Activated T-cell treated with anti-CD3 and anti-CD28 coated beads for 48 hours (primary cell): ENCODE results near the gene OTOR.
A peak's percentile ranks its signal among the peaks of the same experiment; 100 is the strongest.

Experiments
- DNase-seq: peaks from one replicate; pipeline ENCODE4 v3.0.0-alpha.2; 2020; ENCODE audit warnings: low read depth

OTOR gene

GRCh38 chr20:16748308-16748900 lies at the start of gene OTOR:
TSS of gene OTOR (plus strand) at chr20:16748358. CDS start at chr20:16748402, 44 bp downstream.
- no peak for DNase-seq

- DNase-seq = no peak
These were observed 48.9 kb upstream of the OTOR start for GRCh38 chr20:16699293-16699692.

- no peak for DNase-seq
These were observed 46.9 kb upstream of the OTOR start for GRCh38 chr20:16701296-16701695.

- no peak for DNase-seq
These were observed 44.6 kb upstream of the OTOR start for GRCh38 chr20:16703570-16703969.

- DNase-seq = no peak
These were observed 40.5 kb upstream of the OTOR start for GRCh38 chr20:16707674-16708073.

GRCh38 chr20:16708602-16709001 lies 39.6 kb upstream of the OTOR start:
- no peak for DNase-seq

GRCh38 chr20:16709017-16709416 lies 39.1 kb upstream of the OTOR start:
- no peak for DNase-seq

GRCh38 chr20:16710781-16711180 lies 37.4 kb upstream of the OTOR start:
- DNase-seq = no peak

- no peak for DNase-seq
These were observed 36.4 kb upstream of the OTOR start for GRCh38 chr20:16711661-16712258.

- DNase-seq = no peak
These were observed 35.6 kb upstream of the OTOR start for GRCh38 chr20:16712511-16712947.

- no peak for DNase-seq
These were observed 35.1 kb upstream of the OTOR start for GRCh38 chr20:16713066-16713465.

GRCh38 chr20:16714242-16714641 lies 33.9 kb upstream of the OTOR start:
- no peak for DNase-seq

GRCh38 chr20:16714751-16715150 lies 33.4 kb upstream of the OTOR start:
- DNase-seq = no peak

- DNase-seq = no peak
These were observed 28.7 kb upstream of the OTOR start for GRCh38 chr20:16719421-16719820.

GRCh38 chr20:16729080-16729479 lies 19.1 kb upstream of the OTOR start:
- DNase-seq = no peak

GRCh38 chr20:16729565-16730460 lies 18.3 kb upstream of the OTOR start, which contains the start of gene SNRPB2:
TSS of gene SNRPB2 (plus strand) at chr20:16730026. CDS start at chr20:16731703, 1,677 bp downstream.
- DNase-seq = peak; percentile 85

- DNase-seq = no peak
These were observed 15.5 kb upstream of the OTOR start for GRCh38 chr20:16732506-16733152.

- DNase-seq = no peak
These were observed 7.6 kb upstream of the OTOR start for GRCh38 chr20:16740365-16741072.

GRCh38 chr20:16744178-16744807 lies 3.9 kb upstream of the OTOR start:
- no peak for DNase-seq

- no peak for DNase-seq
These were observed 3.0 kb upstream of the OTOR start for GRCh38 chr20:16745204-16745603.

- DNase-seq = no peak
These were observed 807 bp upstream of the OTOR start for GRCh38 chr20:16747291-16747811.
